Thyroid gland (tissue), 4 donors: ENCODE measurements around the gene SBK3.

Experiments
- POLR2A ChIP-seq, 2 donors: fragments of 450-650 bp; IDR thresholded peaks; one replicate each; pipeline ENCODE4 v1.6.1; 2017; ENCODE audit warnings: antibody characterized with exemption in 2 of 2, mild to moderate bottlenecking in 2 of 2, moderate library complexity in 1 of 2
- TF ChIP-seq, protein P1 (sequence below), 6 experiments: fragments of 200-600 bp in 3 of 6; fragments of 450-650 bp in 3 of 6; sonication (generic) in 3 of 6; IDR thresholded peaks; one replicate each; pipeline ENCODE4 v1.5.1; 2016 to 2019; ENCODE audit warnings: antibody characterized with exemption in 6 of 6, mild to moderate bottlenecking in 2 of 6, inconsistent platforms in 1 of 6, moderate library complexity in 1 of 6

DNA sequence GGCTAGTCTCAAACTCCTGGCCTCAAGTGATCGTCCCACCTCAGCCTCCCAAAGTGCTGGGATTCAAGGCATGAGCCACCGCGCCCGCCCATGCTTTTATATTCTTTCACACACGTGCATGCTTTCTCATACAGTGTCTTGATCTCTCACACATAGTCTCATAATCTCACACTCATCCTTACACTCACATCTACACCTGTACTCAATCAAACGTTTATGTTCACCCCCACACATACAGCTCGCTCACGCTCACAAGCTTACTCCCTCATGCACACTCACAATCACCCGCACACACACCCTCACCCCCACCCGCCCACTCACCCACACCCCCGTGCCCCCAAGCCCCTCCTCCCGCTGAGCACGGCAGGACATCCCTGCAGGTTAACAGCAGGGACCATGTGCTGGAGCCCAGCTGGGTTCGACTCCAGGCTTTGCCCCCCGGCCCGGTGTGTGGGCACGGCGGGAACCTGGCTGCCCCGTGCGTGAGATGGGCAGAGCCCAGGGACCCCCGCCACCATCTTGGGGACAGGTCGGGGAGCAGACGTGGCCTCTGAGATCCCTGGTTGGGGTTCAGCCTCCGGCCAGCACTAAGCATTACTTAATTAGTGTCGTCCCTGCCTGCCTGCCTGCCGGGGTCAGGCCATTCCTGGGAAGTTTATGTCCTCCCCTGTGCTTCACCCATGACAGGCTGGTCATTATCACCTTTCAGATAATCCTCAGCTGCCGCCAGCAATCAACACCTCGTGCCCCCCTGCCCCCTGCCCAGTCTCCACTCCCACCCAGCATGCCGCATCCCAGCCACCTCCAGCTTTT is 19.8 kb downstream of the SBK3 start:
- no peak for TF ChIP-seq POLR2A (IDR thresholded peaks at IDR 0.05)
- TF ChIP-seq, protein P1, sequence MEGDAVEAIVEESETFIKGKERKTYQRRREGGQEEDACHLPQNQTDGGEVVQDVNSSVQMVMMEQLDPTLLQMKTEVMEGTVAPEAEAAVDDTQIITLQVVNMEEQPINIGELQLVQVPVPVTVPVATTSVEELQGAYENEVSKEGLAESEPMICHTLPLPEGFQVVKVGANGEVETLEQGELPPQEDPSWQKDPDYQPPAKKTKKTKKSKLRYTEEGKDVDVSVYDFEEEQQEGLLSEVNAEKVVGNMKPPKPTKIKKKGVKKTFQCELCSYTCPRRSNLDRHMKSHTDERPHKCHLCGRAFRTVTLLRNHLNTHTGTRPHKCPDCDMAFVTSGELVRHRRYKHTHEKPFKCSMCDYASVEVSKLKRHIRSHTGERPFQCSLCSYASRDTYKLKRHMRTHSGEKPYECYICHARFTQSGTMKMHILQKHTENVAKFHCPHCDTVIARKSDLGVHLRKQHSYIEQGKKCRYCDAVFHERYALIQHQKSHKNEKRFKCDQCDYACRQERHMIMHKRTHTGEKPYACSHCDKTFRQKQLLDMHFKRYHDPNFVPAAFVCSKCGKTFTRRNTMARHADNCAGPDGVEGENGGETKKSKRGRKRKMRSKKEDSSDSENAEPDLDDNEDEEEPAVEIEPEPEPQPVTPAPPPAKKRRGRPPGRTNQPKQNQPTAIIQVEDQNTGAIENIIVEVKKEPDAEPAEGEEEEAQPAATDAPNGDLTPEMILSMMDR (IDR thresholded peaks at IDR 0.05), result no peak
